Spleen (tissue), 7 donors: ENCODE data around the gene CD1B.

Experiments used
- CTCF ChIP-seq, 11 experiments: fragments of 200-600 bp in 7 of 11; fragments of 450-650 bp in 4 of 11; sonication (generic) in 4 of 11; IDR thresholded peaks in 8 of 11; conservative IDR thresholded peaks in 3 of 11; 1 replicate in 7 of 11; 2 replicates in 4 of 11; pipeline versions ENCODE4 v1.4.0 to v1.8.0; 2016 to 2021; ENCODE audit warnings: antibody characterized with exemption in 11 of 11, inconsistent platforms in 4 of 11, mild to moderate bottlenecking in 1 of 11
- POLR2A ChIP-seq, 3 donors: fragments of 450-650 bp; IDR thresholded peaks; one replicate each; pipeline ENCODE4 v1.5.1; 2017; ENCODE audit warnings: antibody characterized with exemption in 3 of 3, mild to moderate bottlenecking in 1 of 3
- POLR2AphosphoS5 ChIP-seq, 3 donors: sonication (generic); formaldehyde crosslinking; IDR thresholded peaks; one replicate each; pipeline ENCODE4 v1.5.1; 2017; ENCODE audit warnings: antibody characterized with exemption in 3 of 3
- donor health status: DM: no; HTN: no; CAD: no; lungs with moderate emphysema.
- donor health status: DM: no; HTN: no; CAD: no.
- donor health status: DM: no; HTN: no; CAD: no.

- no peak for TF ChIP-seq CTCF (IDR thresholded peaks at IDR 0.05 in 8 of 11, conservative IDR thresholded peaks at IDR 0.05 in 3 of 11)
- TF ChIP-seq POLR2A (IDR thresholded peaks at IDR 0.05), result no peak
- TF ChIP-seq POLR2AphosphoS5 (IDR thresholded peaks at IDR 0.05), result no peak
These were observed 6.9 kb downstream of the CD1B start for GRCh38 chr1:158324395-158324794.
